PC-3 (cell line): ENCODE data around the gene RAI14.

Experiments
- EZH2 ChIP-seq: fragments of 300-600 bp; sonication (generic); IDR thresholded peaks from one replicate; pipeline ENCODE4 v1.6.1; 2017; ENCODE audit warnings: antibody characterized with exemption, mild to moderate bottlenecking, low read length; ENCODE audit not compliant: unreplicated experiment
- EZH2phosphoT487 ChIP-seq: fragments of 300-600 bp; sonication (generic); IDR thresholded peaks from 2 replicates; pipeline ENCODE4 v1.6.1; 2018; ENCODE audit warnings: mild to moderate bottlenecking, antibody characterized with exemption, low read length, borderline replicate concordance
- TF ChIP-seq, protein P1 (sequence below): fragments of 300-600 bp; sonication (generic); conservative IDR thresholded peaks from 2 replicates; pipeline ENCODE4 v1.5.1; 2017; ENCODE audit warnings: antibody characterized with exemption, low read depth, mild to moderate bottlenecking, low read length

DNA sequence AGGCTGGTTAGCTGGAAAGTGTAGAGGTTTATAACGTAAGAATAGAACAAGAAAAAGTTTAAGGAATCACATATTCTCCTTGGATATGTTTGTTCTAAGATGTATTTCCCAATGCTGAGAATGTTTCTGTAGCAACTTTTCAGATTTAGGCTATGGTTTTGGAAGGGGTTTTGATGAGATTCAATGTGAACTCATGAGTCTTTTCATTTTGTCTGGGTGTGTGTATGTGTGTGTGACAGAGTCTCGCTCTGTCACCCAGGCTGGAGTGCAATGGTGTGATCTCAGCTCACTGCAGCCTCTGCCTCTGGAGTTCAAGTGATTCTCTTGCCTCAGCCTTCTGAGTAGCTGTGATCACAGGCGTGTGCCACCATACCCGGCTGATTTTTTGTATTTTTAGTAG is 38.6 kb downstream of the RAI14 start:
- TF ChIP-seq, protein P1, sequence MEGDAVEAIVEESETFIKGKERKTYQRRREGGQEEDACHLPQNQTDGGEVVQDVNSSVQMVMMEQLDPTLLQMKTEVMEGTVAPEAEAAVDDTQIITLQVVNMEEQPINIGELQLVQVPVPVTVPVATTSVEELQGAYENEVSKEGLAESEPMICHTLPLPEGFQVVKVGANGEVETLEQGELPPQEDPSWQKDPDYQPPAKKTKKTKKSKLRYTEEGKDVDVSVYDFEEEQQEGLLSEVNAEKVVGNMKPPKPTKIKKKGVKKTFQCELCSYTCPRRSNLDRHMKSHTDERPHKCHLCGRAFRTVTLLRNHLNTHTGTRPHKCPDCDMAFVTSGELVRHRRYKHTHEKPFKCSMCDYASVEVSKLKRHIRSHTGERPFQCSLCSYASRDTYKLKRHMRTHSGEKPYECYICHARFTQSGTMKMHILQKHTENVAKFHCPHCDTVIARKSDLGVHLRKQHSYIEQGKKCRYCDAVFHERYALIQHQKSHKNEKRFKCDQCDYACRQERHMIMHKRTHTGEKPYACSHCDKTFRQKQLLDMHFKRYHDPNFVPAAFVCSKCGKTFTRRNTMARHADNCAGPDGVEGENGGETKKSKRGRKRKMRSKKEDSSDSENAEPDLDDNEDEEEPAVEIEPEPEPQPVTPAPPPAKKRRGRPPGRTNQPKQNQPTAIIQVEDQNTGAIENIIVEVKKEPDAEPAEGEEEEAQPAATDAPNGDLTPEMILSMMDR, result no peak
- no peak for TF ChIP-seq EZH2
- no peak for TF ChIP-seq EZH2phosphoT487
